Panc1 (cell line): Measurements from ENCODE around the gene PHF21A. TPM values are rescaled to one million over a fixed set of nuclear protein-coding genes. Genes with fewer than 3 reads are reported as not detected.

Experiments used
- ATAC-seq: fragments of 200-7000 bp; cut with Tn5 transposase; 2 replicates; pipeline ENCODE4 v1.9.1; 2020; ENCODE audit warnings: mild to moderate bottlenecking, moderate library complexity
- BruUV-seq: library from RNA; stranded (reverse); fragments of 400-500 nt; replicated peaks from 2 replicates; lab custom pipeline; 2021; lab: Mats Ljungman, UMichigan
- CTCF ChIA-PET: fragments of 300-600 bp; sonication (Branson Sonifier 250); formaldehyde crosslinking; loops from one replicate; lab custom pipeline; 2022; ENCODE audit warnings: antibody characterized with exemption; lab: Charles Lee
- POLR2A ChIA-PET: fragments of 300-600 bp; sonication (Branson Sonifier 250); formaldehyde crosslinking; loops from one replicate; lab custom pipeline; 2022; ENCODE audit warnings: antibody characterized with exemption; lab: Charles Lee
- DNase-seq: peaks from one replicate; pipeline ENCODE4 v3.0.0-alpha.2; 2010; ENCODE audit warnings: low read depth, low spot score
- H3K27ac ChIP-seq: 2 replicates; pipeline ENCODE4 v1.5.1; 2011; ENCODE audit warnings: mild to moderate bottlenecking, low read length, inconsistent platforms
- H3K27me3 ChIP-seq: fragments of 200-500 bp; sonication (Bioruptor generic); 2 replicates; pipeline ENCODE4 v1.6.0; 2014; ENCODE audit warnings: low read length, inconsistent platforms; ENCODE audit not compliant: control insufficient read depth, insufficient read depth
- H3K36me3 ChIP-seq: fragments of 200-500 bp; sonication (Bioruptor generic); 2 replicates; pipeline ENCODE4 v1.5.1; 2014; ENCODE audit warnings: inconsistent platforms, mild to moderate bottlenecking, low read length, moderate library complexity; ENCODE audit not compliant: control insufficient read depth, insufficient read depth
- H3K4me1 ChIP-seq: 2 replicates; pipeline ENCODE4 v1.5.1; 2011; ENCODE audit warnings: inconsistent platforms, mild to moderate bottlenecking, low read length, moderate library complexity; ENCODE audit not compliant: control insufficient read depth, insufficient read depth
- H3K4me3 ChIP-seq, 2 experiments: 2 replicates each; pipeline ENCODE4 v1.5.1; 2011 to 2012; ENCODE audit warnings: low read depth in 2 of 2, low read length in 2 of 2, mild to moderate bottlenecking in 2 of 2, inconsistent platforms in 1 of 2, moderate library complexity in 1 of 2
- H3K9me3 ChIP-seq: fragments of 200-500 bp; sonication (Bioruptor generic); 2 replicates; pipeline ENCODE4 v1.5.1; 2014; ENCODE audit warnings: low read depth, mild to moderate bottlenecking, inconsistent platforms, low read length, moderate library complexity; ENCODE audit not compliant: control insufficient read depth, insufficient read depth
- POLR2AphosphoS5 ChIP-seq: IDR thresholded peaks from 2 replicates; pipeline ENCODE4 v1.6.1; 2012; ENCODE audit warnings: mild to moderate bottlenecking, low read depth, low read length, moderate library complexity
- SIN3A ChIP-seq: IDR thresholded peaks from 2 replicates; pipeline ENCODE4 v1.6.1; 2012; ENCODE audit warnings: low read depth, mild to moderate bottlenecking, low read length, moderate library complexity, borderline replicate concordance; ENCODE audit not compliant: insufficient read depth
- TCF7L2 ChIP-seq: IDR thresholded peaks from 2 replicates; pipeline ENCODE4 v1.6.1; 2011; ENCODE audit warnings: mild to moderate bottlenecking, low read depth, low read length, inconsistent platforms
- in situ Hi-C: cut with HindIII; loops from 2 replicates; pipeline ENCODE4 v1.10.0; 2016; ENCODE audit warnings: low sequenced_read_pairs, low pct_unique_long_range_greater_than_20kb
- intact Hi-C: fragments of 100-400 bp; cut with micrococcal nuclease; formaldehyde crosslinking; loops from one replicate; pipeline ENCODE4 v1.10.0; 2022; ENCODE audit not compliant: unreplicated experiment
- total RNA-seq: library from RNA; stranded (reverse); gene quantifications from one replicate; pipeline ENCODE4 v1.2.1, GENCODE V29; 2021; ENCODE audit not compliant: unreplicated experiment
- TF ChIP-seq, protein P1 (sequence below): fragments of 450-650 bp; IDR thresholded peaks from 2 replicates; pipeline ENCODE4 v1.5.1; 2017; ENCODE audit warnings: mild to moderate bottlenecking
- TF ChIP-seq, protein P2 (sequence below), 2 experiments: IDR thresholded peaks; 2 replicates each; pipeline ENCODE4 v1.6.1; 2011 to 2012; ENCODE audit warnings: low read depth in 2 of 2, control low read depth in 1 of 2, low read length in 1 of 2, mild to moderate bottlenecking in 1 of 2, moderate library complexity in 1 of 2; ENCODE audit not compliant: insufficient read depth in 1 of 2

Gene PHF21A
- total RNA-seq, 1 experiment from 2014 or later: 45.7 TPM

DNA sequence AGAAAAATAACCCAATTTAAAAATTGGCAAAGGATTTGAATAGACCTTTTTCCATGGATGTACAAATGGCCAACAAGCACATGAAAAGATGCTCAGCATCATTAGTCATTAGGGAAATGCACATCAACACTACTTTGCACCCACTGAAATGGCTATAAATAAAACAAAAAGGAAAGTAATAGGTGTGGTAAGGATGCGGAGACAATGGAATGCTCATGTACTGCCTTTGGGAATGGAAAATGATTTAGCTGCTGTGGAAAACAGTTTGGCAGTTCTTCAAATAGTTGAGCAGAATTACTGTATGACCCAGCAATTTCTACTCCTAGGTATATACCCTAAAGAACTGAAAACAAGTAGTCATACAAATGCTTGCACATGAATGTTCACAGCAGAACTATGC, 161.4 kb downstream of the PHF21A start:
- BruUV-seq: no TSS peak
- intact Hi-C loops: no loop called here
- no peak for ATAC-seq
- in situ Hi-C loops: no loop called here
- no peaks in the 10 kb centered on the region for H3K4me1 ChIP-seq
- H3K36me3 ChIP-seq: peaks cover 10% of the 10 kb centered on the region
- TF ChIP-seq TCF7L2 (no peak), POLR2AphosphoS5 (no peak)
- TF ChIP-seq, protein P1, sequence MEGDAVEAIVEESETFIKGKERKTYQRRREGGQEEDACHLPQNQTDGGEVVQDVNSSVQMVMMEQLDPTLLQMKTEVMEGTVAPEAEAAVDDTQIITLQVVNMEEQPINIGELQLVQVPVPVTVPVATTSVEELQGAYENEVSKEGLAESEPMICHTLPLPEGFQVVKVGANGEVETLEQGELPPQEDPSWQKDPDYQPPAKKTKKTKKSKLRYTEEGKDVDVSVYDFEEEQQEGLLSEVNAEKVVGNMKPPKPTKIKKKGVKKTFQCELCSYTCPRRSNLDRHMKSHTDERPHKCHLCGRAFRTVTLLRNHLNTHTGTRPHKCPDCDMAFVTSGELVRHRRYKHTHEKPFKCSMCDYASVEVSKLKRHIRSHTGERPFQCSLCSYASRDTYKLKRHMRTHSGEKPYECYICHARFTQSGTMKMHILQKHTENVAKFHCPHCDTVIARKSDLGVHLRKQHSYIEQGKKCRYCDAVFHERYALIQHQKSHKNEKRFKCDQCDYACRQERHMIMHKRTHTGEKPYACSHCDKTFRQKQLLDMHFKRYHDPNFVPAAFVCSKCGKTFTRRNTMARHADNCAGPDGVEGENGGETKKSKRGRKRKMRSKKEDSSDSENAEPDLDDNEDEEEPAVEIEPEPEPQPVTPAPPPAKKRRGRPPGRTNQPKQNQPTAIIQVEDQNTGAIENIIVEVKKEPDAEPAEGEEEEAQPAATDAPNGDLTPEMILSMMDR: no peak
- H3K27me3 ChIP-seq: no peaks in the 10 kb centered on the region
- H3K9me3 ChIP-seq: no peaks in the 10 kb centered on the region
- POLR2A ChIA-PET: no interaction called here
- no peak overlapping the region for H3K4me3 ChIP-seq
- DNase-seq: no peak
- no peak overlapping the region for H3K27ac ChIP-seq
- CTCF ChIA-PET: no interaction called here

DNA sequence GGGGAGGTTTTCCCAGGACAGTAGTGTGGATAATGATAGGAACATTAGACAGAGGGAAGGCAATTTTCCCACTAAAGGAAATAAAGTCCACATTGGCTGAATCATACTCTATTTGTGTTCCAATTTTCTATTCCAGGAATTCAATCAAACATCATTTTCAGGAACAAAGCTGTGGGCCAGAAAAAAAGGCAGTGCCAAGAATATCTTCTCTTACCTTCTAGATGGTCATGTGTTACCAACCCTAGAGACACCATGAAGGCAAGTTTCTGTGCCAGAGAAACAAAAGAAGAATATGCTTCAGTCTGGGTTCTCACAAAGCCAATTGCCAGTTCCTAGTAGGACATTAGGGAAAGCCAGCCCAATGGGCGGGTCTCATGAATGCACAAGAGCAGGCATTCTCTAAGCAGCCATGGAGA, 171.3 kb downstream of the PHF21A start:
- ATAC-seq: no peak
- no peak for DNase-seq
- no TSS peak for BruUV-seq
- Histone ChIP-seq H3K27me3 (no peaks in the 10 kb centered on the region), H3K36me3 (peaks cover 15% of the 10 kb centered on the region), H3K4me3 (no peak overlapping the region), H3K9me3 (no peaks in the 10 kb centered on the region), H3K27ac (no peak overlapping the region), H3K4me1 (no peaks in the 10 kb centered on the region)
- ChIA-PET POLR2A (no interaction called here), CTCF (no interaction called here)
- intact Hi-C loops (no loop called here), in situ Hi-C loops (no loop called here)
- TF ChIP-seq SIN3A (no peak), TCF7L2 (no peak), POLR2AphosphoS5 (no peak)
- TF ChIP-seq, protein P2, sequence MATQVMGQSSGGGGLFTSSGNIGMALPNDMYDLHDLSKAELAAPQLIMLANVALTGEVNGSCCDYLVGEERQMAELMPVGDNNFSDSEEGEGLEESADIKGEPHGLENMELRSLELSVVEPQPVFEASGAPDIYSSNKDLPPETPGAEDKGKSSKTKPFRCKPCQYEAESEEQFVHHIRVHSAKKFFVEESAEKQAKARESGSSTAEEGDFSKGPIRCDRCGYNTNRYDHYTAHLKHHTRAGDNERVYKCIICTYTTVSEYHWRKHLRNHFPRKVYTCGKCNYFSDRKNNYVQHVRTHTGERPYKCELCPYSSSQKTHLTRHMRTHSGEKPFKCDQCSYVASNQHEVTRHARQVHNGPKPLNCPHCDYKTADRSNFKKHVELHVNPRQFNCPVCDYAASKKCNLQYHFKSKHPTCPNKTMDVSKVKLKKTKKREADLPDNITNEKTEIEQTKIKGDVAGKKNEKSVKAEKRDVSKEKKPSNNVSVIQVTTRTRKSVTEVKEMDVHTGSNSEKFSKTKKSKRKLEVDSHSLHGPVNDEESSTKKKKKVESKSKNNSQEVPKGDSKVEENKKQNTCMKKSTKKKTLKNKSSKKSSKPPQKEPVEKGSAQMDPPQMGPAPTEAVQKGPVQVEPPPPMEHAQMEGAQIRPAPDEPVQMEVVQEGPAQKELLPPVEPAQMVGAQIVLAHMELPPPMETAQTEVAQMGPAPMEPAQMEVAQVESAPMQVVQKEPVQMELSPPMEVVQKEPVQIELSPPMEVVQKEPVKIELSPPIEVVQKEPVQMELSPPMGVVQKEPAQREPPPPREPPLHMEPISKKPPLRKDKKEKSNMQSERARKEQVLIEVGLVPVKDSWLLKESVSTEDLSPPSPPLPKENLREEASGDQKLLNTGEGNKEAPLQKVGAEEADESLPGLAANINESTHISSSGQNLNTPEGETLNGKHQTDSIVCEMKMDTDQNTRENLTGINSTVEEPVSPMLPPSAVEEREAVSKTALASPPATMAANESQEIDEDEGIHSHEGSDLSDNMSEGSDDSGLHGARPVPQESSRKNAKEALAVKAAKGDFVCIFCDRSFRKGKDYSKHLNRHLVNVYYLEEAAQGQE (IDR thresholded peaks at IDR 0.05; ENCODE audit: insufficient read depth in 1 of 2, low read depth in 2 of 2, low read length in 1 of 2): no peak
- TF ChIP-seq, protein P1: no peak
